K562 (cell line): ENCODE results near the gene PLA2G7. TPM values are rescaled to one million over a fixed set of nuclear protein-coding genes. Genes with fewer than 3 reads are reported as not detected.
"Not testable (repeated sequence)": the region's sequence is repeated elsewhere in the genome, so short reads cannot be mapped to it uniquely, and the experiment has no call there.

Experiments
- ATAC-seq: fragments of 200-7000 bp; cut with Tn5 transposase; 3 replicates; pipeline ENCODE4 v1.9.1; 2020; ENCODE audit warnings: moderate library complexity
- BruUV-seq: library from RNA; stranded (reverse); fragments of 400-500 nt; replicated peaks from 2 replicates; lab custom pipeline; 2021; lab: Mats Ljungman, UMichigan
- CTCF ChIA-PET: fragments of 300-600 bp; formaldehyde crosslinking; extraction: SDS; loops from one replicate; lab custom pipeline; 2021; ENCODE audit warnings: low intra/inter-chr PET ratio; lab: Yijun Ruan, JAX
- POLR2A ChIA-PET: fragments of 300-600, 350-650 bp; sonication (Branson Sonifier 250); formaldehyde crosslinking; extraction: SDS; loops from one replicate; lab custom pipeline; 2021; ENCODE audit warnings: antibody characterized with exemption, inconsistent platforms; lab: Yijun Ruan, JAX
- DNase-seq, 4 experiments: peaks; one replicate each; pipeline versions ENCODE4 v3.0.0 to v3.0.0-alpha.2; 2011 to 2018; ENCODE audit warnings: low spot score in 3 of 4, mixed read lengths in 3 of 4; ENCODE audit errors: extremely low read depth in 1 of 4
- FAIRE-seq: peaks from 2 replicates; lab custom pipeline; 2011; peaks lifted over from hg19 to GRCh38; lab: Jason Lieb, UNC
- H2AFZ ChIP-seq: 2 replicates; pipeline ENCODE4 v1.6.0; 2011; ENCODE audit warnings: low read depth, low read length, control low read depth, inconsistent platforms
- H3K27ac ChIP-seq: fragments of 200-600 bp; 3 replicates; pipeline ENCODE4 v1.8.0; 2011; ENCODE audit warnings: low read depth, mild to moderate bottlenecking, control low read depth, inconsistent platforms, low read length, moderate library complexity, mixed read lengths; ENCODE audit errors: extremely low read depth
- H3K27me3 ChIP-seq, 2 experiments: fragments of 300-600 bp in 1 of 2; 2 replicates in 1 of 2; 3 replicates in 1 of 2; pipeline versions ENCODE4 v1.6.0 to v1.8.0; 2011; ENCODE audit warnings: inconsistent platforms in 2 of 2, low read length in 2 of 2, mild to moderate bottlenecking in 1 of 2, mixed read lengths in 1 of 2, moderate library complexity in 1 of 2; ENCODE audit not compliant: control insufficient read depth in 2 of 2, insufficient read depth in 2 of 2
- H3K36me3 ChIP-seq: fragments of 300-600 bp; 3 replicates; pipeline ENCODE4 v1.8.0; 2011; ENCODE audit warnings: mild to moderate bottlenecking, low read length, inconsistent platforms; ENCODE audit not compliant: control insufficient read depth, insufficient read depth
- H3K4me1 ChIP-seq, 2 experiments: fragments of 200-600 bp in 1 of 2; replicated peaks in 1 of 2; 2 replicates in 1 of 2; 3 replicates in 1 of 2; pipeline versions ENCODE4 v1.5.1 to v1.8.0; 2011; ENCODE audit warnings: inconsistent platforms in 2 of 2, low read length in 2 of 2, mild to moderate bottlenecking in 1 of 2, mixed read lengths in 1 of 2, moderate library complexity in 1 of 2; ENCODE audit not compliant: control insufficient read depth in 2 of 2, insufficient read depth in 2 of 2
- H3K4me2 ChIP-seq: 2 replicates; pipeline ENCODE4 v1.6.1; 2011; ENCODE audit warnings: low read length, control low read depth, inconsistent platforms, mixed read lengths; ENCODE audit not compliant: insufficient read depth
- H3K4me3 ChIP-seq: fragments of 200-600 bp; sonication (generic), shearing (Covaris generic); 2 replicates; pipeline ENCODE4 v1.5.1; 2016; ENCODE audit warnings: control low read depth, inconsistent platforms
- H3K79me2 ChIP-seq: fragments of 200-600 bp; 3 replicates; pipeline ENCODE4 v1.8.0; 2011; ENCODE audit warnings: low read length, inconsistent platforms; ENCODE audit not compliant: control insufficient read depth, insufficient read depth
- H3K9ac ChIP-seq, 2 experiments: 2 replicates each; pipeline versions ENCODE4 v1.6.0 to v1.6.1; 2011; ENCODE audit warnings: low read depth in 2 of 2, low read length in 2 of 2, control low read depth in 1 of 2, inconsistent platforms in 1 of 2, mild to moderate bottlenecking in 1 of 2, mixed read lengths in 1 of 2; ENCODE audit not compliant: insufficient read depth in 1 of 2
- H3K9me1 ChIP-seq: one replicate; pipeline ENCODE4 v1.6.0; 2011; ENCODE audit warnings: inconsistent platforms, mild to moderate bottlenecking, low read length, moderate library complexity; ENCODE audit not compliant: control insufficient read depth, insufficient read depth
- H3K9me3 ChIP-seq: replicated peaks from 2 replicates; pipeline ENCODE4 v1.5.1; 2011; ENCODE audit warnings: low read depth, low read length, inconsistent platforms; ENCODE audit not compliant: control insufficient read depth, insufficient read depth
- H4K20me1 ChIP-seq: replicated peaks from 2 replicates; pipeline ENCODE4 v1.6.1; 2011; ENCODE audit warnings: low read length, inconsistent platforms, mixed read lengths; ENCODE audit not compliant: control insufficient read depth, insufficient read depth
- TAF9B ChIP-seq: fragments of 450-650 bp; IDR thresholded peaks from 2 replicates; pipeline ENCODE4 v1.6.1; 2018; ENCODE audit warnings: mild to moderate bottlenecking; ENCODE audit not compliant: partially characterized antibody
- WGBS: fragments of 100-300 bp; shearing (Covaris generic); methylation state at CpG from one replicate; pipeline ENCODE4 v1.1.6; 2016; ENCODE audit warnings: low coverage, mixed read lengths; ENCODE audit not compliant: insufficient coverage; ENCODE audit errors: missing lambda C conversion rate; 5-methylcytosine and 5-hydroxymethylcytosine counted together
- in situ Hi-C: fragments of 300-500 bp; cut with MboI; formaldehyde crosslinking; loops from 4 replicates; pipeline ENCODE4 v1.15.0; 2018; ENCODE audit warnings: inconsistent platforms, mixed read lengths
- intact Hi-C: fragments of 100-400 bp; cut with micrococcal nuclease; formaldehyde crosslinking; loops from 2 replicates; pipeline ENCODE4 v1.14.2; 2022
- polyA plus RNA-seq, 8 experiments: library from polyadenylated mRNA; depleted of rRNA in 4 of 8; stranded (reverse) in 5 of 8; unstranded in 3 of 8; fragments of >200 nt; fragmentation: Nextera tagmentation in 2 of 8; fragmentation: Illumina TruSeq in 1 of 8; extraction: Ambion mirVana in 2 of 8; extraction: Trizol in 1 of 8; gene quantifications; 2 replicates each; pipeline versions ENCODE4 v1.2.1 to v1.2.3, GENCODE V29; 2011 to 2014; ENCODE audit warnings: inconsistent platforms in 1 of 8, missing spikeins in 1 of 8
- total RNA-seq, 7 experiments: library from RNA; depleted of rRNA in 6 of 7; stranded (reverse); fragments of >200 nt in 6 of 7; fragmentation: Illumina TruSeq in 2 of 7; extraction: Trizol in 2 of 7; gene quantifications; 2 replicates each; pipeline versions ENCODE4 v1.2.1 to v1.2.3, GENCODE V29; 2011 to 2021; ENCODE audit warnings: low replicate concordance in 1 of 7
- TF ChIP-seq, protein P1 (sequence below): fragments of 250-450 bp; sonication (Bioruptor Pico); IDR thresholded peaks from 2 replicates; pipeline ENCODE4 v1.5.0; 2020; ENCODE audit warnings: mild to moderate bottlenecking

The PLA2G7 gene
- total and polyA plus RNA-seq, 9 of the 15 experiments (the other 6 are each of a cell fraction or from before 2014, with no cell fraction given): not detected

DNA sequence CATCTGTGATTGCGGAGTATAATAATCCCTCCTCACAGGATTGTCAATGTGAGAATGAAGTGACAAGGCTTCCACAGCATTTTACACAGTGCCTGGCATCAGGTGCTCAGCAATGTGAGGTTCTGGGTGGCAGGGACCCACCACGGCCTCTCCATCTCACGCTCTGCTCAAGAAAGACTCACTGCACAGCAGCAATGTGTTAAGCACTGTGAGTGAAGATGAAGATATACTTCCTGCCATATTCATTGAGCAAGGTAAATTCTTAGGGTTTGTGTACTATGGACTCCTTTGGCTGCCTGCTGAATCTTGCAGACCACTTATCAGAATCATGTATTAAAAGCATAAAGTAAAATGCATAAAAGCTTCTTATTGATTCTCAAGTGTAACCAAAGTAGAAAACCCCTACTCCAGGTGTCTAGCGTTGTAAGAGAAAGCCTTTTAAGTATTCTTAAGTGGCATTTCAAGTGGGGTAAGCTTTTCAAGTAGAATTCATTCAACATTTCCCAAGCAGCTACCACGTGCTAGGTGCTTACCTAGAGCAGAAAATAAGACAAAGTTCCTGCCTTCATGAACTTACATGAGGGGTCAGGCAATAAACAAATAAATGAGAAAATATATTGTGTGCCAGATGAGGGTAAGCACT lies 41.0 kb upstream of the PLA2G7 start (continued):
- TF ChIP-seq, protein P1, sequence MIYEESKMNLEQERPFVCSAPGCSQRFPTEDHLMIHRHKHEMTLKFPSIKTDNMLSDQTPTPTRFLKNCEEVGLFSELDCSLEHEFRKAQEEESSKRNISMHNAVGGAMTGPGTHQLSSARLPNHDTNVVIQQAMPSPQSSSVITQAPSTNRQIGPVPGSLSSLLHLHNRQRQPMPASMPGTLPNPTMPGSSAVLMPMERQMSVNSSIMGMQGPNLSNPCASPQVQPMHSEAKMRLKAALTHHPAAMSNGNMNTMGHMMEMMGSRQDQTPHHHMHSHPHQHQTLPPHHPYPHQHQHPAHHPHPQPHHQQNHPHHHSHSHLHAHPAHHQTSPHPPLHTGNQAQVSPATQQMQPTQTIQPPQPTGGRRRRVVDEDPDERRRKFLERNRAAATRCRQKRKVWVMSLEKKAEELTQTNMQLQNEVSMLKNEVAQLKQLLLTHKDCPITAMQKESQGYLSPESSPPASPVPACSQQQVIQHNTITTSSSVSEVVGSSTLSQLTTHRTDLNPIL (CRISPR knock-in tag): no peak
- TF ChIP-seq TAF9B: no peak

- BruUV-seq, H3K9me3 ChIP-seq, DNase-seq, H3K27ac ChIP-seq, H3K9ac ChIP-seq, FAIRE-seq, intact Hi-C loops, H3K4me3 ChIP-seq, H4K20me1 ChIP-seq, H2AFZ ChIP-seq, H3K4me2 ChIP-seq, POLR2A ChIA-PET, ATAC-seq, H3K36me3 ChIP-seq, H3K4me1 ChIP-seq, in situ Hi-C loops, H3K9me1 ChIP-seq, H3K79me2 ChIP-seq, CTCF ChIA-PET: not testable (repeated sequence)
- peaks cover 0 to 11% of the 10 kb centered on the region in 2 experiments; a peak in 1 of 5 replicates for H3K27me3 ChIP-seq
- 0% methylated on average over 13 of the region's 24 CpGs for WGBS
Observed at GRCh38 chr6:46774736-46775135, 39.6 kb upstream of the PLA2G7 start.
